ENCODE results near the gene OVAAL. TPM values are rescaled to one million over a fixed set of nuclear protein-coding genes. Genes with fewer than 3 reads are reported as not detected.
A peak's percentile ranks its signal among the peaks of the same experiment; 100 is the strongest.

Gene OVAAL
- total RNA-seq, 6 experiments from 2014 or later, result not detected

- TF ChIP-seq CTCF (IDR thresholded peaks at IDR 0.05) (no peak), POLR2A (IDR thresholded peaks at IDR 0.05) (no peak)
- no peak overlapping the region for H3K27ac ChIP-seq
- ATAC-seq, result no peak
- H3K4me3 ChIP-seq, result no peak overlapping the region
- H3K4me1 ChIP-seq, result no peaks in the 10 kb centered on the region
- DNase-seq, result no peak
- WGBS (ENCODE audit: insufficient coverage, low coverage, low lambda C conversion rate, missing lambda C conversion rate), result 81% methylated on average over 11 of the region's 11 CpGs
- no peaks in the 10 kb centered on the region for H3K9me3 ChIP-seq
- no peaks in the 10 kb centered on the region for H3K27me3 ChIP-seq
- intact Hi-C loops (cut with DNase I), result no loop called here
- no peaks in the 10 kb centered on the region for H3K36me3 ChIP-seq
Measured at GRCh38 chr1:180528868-180529470, 29.8 kb upstream of the OVAAL start.

GRCh38 chr1:180530501-180530900 is 28.3 kb upstream of the OVAAL start:
- ATAC-seq, result peak; percentile 72 to 94 (median 82)
- Histone ChIP-seq H3K9me3 (no peaks in the 10 kb centered on the region), H3K4me1 (no peaks in the 10 kb centered on the region), H3K27me3 (no peaks in the 10 kb centered on the region), H3K4me3 (no peak overlapping the region), H3K27ac (no peak overlapping the region), H3K36me3 (no peaks in the 10 kb centered on the region)
- intact Hi-C loops (cut with DNase I), result loop anchor here in 1 of 2 donors (10.0 kb wide), 1 partner anchor 334 kb away; no protein-coding TSS in a partner anchor
- TF ChIP-seq CTCF (IDR thresholded peaks at IDR 0.05) (no peak), POLR2A (IDR thresholded peaks at IDR 0.05) (no peak)
- no peak for DNase-seq
- WGBS (ENCODE audit: insufficient coverage, low coverage, low lambda C conversion rate, missing lambda C conversion rate), result 11% methylated on average over 5 of the region's 5 CpGs

GRCh38 chr1:180532854-180533253 is 25.9 kb upstream of the OVAAL start:
- DNase-seq, result no peak
- H3K27ac ChIP-seq, result no peak overlapping the region
- H3K4me1 ChIP-seq, result no peaks in the 10 kb centered on the region
- no peaks in the 10 kb centered on the region for H3K9me3 ChIP-seq
- WGBS (ENCODE audit: insufficient coverage, low coverage, low lambda C conversion rate, missing lambda C conversion rate), result 63% methylated on average over 3 of the region's 5 CpGs
- no peak for ATAC-seq
- H3K27me3 ChIP-seq, result no peaks in the 10 kb centered on the region
- TF ChIP-seq POLR2A (IDR thresholded peaks at IDR 0.05), result no peak
- TF ChIP-seq CTCF (IDR thresholded peaks at IDR 0.05), result no peak
- intact Hi-C loops (cut with DNase I), result loop anchor here in 1 of 2 donors (10.0 kb wide), 1 partner anchor 332 kb away; no protein-coding TSS in a partner anchor
- H3K4me3 ChIP-seq, result no peak overlapping the region
- H3K36me3 ChIP-seq, result no peaks in the 10 kb centered on the region

GRCh38 chr1:180533266-180533987 is 25.3 kb upstream of the OVAAL start:
- Histone ChIP-seq H3K27me3 (no peaks in the 10 kb centered on the region), H3K4me1 (no peaks in the 10 kb centered on the region), H3K4me3 (no peak overlapping the region), H3K36me3 (no peaks in the 10 kb centered on the region), H3K27ac (no peak overlapping the region), H3K9me3 (no peaks in the 10 kb centered on the region)
- TF ChIP-seq CTCF (IDR thresholded peaks at IDR 0.05) (peak; percentile 71 to 88 (median 80)), POLR2A (IDR thresholded peaks at IDR 0.05) (no peak)
- ATAC-seq, result peak; percentile 82 to 93 (median 86)
- peak; percentile 58 to 68 (median 65) for DNase-seq
- intact Hi-C loops (cut with DNase I), result loop anchor here in 1 of 2 donors (10.0 kb wide), 1 partner anchor 331 kb away; no protein-coding TSS in a partner anchor
- 42% methylated on average over 10 of the region's 10 CpGs for WGBS (ENCODE audit: insufficient coverage, low coverage, low lambda C conversion rate, missing lambda C conversion rate)

All from right lobe of liver (tissue), 6 donors.